HG02798 (cell line): Measurements from ENCODE around the gene CKAP4.

Source experiments
- ATAC-seq: cut with Tn5 transposase; IDR thresholded peaks from one replicate; pipeline ENCODE4 v1.9.1; 2021; ENCODE audit warnings: mild to moderate bottlenecking; ENCODE audit not compliant: unreplicated experiment, poor library complexity

CKAP4 gene

DNA sequence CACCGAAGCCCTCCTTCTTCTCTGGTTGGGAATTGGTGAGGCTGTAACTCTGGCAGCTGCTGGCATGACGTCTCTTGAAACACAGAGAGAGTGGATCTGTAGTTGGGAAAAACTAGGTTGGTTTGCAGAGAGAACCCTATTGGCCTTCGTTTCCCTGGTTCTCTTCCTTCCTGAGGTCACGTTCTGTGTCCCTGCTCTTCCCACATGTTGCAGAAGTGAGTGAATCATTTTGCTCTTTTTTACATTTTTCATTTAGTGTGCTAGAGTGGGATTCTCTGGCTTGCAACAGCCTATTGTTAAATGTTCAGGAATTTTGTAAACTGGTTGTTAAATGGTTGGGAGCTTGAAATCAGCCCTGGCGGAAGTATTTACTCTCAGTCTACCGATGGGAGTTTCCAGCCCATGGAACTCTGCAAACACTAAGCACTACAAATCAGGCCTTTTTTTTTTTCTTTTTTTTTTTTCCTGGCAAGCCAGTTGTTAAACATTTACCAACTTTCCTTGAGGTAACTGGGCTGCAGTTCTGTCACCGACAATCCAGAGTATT is 26.8 kb upstream of the CKAP4 start:
- ATAC-seq, result no peak

- no peak for ATAC-seq
Measured at GRCh38 chr12:106274012-106274411, 26.2 kb upstream of the CKAP4 start.

DNA sequence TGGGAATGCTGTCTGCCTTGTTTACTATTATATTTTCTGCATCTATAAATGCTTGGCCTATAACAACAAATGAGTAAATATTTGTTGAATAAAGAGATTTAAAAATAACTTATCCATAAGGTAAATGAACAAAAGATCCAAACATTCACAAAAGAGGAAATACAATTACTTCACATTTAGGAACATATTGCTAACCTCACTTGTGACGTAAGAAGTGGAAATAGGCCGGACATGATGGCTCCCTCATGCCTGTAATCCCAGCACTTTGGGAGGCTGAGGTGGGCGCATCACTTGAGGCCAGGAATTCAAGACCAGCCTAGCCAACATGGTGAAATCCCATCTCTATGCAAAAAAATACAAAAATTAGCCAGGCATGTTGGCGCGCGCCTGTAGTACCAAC is 25.7 kb upstream of the CKAP4 start:
- ATAC-seq, result no peak

DNA sequence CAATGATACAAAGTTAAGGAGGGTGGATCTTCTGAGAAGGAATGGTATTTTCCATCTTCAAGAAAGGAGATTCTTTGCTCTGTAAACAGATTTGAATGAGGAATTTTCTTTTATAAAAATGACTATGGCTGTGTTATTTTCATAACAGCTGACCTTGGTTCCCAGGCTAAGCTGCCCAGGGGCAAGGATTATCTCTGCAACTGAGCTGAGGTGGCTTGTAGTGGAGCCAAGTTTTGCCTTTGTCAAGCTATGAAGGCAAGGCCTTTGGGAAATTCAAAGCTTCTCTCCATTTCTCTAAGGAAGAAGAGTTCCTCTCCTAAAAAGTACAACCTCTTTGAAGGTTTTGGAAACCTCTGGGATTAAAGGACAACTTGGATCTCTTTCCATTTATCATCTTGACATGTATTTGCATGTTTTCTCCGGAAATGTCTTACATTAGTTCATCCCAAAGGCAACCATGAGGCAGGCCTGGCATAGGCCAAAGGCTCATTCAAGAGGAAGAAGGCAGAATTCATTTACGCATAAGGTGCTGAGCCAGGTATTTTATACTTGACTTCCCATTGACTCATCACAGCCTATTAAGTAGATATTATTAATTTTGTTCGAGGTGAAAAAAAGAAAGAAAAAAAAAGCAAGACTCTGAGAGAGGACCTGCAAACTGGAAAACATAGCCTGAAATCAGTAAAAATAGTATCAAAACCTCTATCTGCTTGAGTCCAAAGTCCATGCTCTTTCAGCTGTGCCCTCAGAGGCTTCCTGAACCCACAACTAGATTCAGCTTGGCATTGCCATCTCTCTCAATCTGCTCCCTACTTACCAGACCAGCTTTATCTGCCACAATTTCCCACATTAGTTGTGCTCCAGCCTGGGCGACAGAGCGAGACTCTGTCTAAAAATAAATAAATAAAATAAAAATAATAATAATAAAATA is 24.0 kb upstream of the CKAP4 start:
- no peak for ATAC-seq

DNA sequence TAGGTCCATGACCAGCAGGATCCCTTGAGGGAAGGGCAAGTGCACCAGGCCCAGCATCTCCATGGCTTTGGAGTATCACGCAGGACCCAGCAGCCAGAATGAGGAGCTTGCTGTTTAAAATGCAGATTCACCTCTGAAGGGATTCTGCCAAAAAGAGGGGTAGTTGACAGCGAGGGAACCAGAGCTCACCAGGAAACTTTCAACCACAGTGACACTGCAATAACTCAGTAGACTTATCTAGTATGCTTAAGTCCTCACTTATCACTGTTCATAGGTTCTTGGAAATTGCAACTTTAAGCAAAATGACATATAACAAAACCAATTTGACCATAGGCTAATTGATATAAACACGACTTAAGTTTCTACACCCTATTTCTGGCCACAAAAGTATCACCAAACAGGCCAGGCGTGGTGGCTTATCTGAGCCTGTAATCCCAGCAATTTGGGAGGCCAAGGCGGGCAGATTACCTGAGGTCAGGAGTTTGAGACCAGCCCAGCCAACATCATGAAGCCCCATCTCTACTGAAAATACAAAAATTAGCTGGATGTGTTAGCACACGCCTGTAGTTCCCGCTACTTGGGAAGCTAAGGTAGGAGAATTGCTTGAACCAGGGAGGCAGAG is 21.4 kb upstream of the CKAP4 start:
- no peak for ATAC-seq

- no peak for ATAC-seq
Measured at GRCh38 chr12:106267535-106267934, 19.7 kb upstream of the CKAP4 start.

- no peak for ATAC-seq
Measured at GRCh38 chr12:106265116-106265515, 17.3 kb upstream of the CKAP4 start.

- ATAC-seq, result no peak
Measured at GRCh38 chr12:106258935-106259334, 11.1 kb upstream of the CKAP4 start.

DNA sequence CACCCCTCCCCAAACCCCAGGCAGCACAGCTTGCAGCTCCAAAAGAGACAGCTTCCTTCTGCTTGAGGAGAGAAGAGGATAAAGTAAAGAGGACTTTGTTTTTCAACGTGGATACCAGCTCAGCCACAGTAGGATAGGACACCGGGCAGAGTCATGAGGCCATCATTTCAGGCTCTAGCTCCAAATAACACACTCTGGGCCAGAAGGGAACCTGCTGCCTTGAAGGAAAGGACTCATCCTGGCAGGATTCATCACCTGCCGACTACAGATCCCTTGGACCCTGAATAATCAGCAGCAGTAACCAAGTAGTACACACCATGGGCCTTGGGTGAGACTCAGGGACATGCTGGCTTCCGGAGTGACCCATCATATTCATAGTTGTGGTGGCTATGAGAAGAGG is 10.4 kb upstream of the CKAP4 start:
- no peak for ATAC-seq

GRCh38 chr12:106256524-106256923 is 8.7 kb upstream of the CKAP4 start:
- no peak for ATAC-seq

DNA sequence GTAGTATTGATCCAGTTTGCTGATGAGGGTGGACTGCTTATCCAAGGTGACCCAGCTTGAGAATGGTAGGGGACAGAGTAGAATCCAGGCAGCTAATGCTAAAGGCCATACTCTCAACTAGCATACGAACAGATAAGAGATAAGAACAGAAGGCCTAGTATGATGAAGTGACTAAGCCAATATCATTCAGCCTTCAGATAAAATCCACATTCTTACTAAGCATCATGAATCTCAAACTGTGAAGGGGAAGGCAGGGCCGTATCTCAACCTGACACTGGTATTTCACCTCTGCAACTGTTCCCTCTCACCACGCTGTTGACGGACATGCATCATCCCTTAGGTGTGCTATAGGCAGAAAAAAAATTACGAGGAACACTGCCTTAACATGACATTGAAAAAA is 8.1 kb upstream of the CKAP4 start:
- no peak for ATAC-seq

GRCh38 chr12:106255493-106255892 is 7.7 kb upstream of the CKAP4 start:
- no peak for ATAC-seq

GRCh38 chr12:106254724-106255123 is 6.9 kb upstream of the CKAP4 start:
- ATAC-seq, result no peak

GRCh38 chr12:106251631-106252455 is 4.0 kb upstream of the CKAP4 start:
- ATAC-seq, result no peak

DNA sequence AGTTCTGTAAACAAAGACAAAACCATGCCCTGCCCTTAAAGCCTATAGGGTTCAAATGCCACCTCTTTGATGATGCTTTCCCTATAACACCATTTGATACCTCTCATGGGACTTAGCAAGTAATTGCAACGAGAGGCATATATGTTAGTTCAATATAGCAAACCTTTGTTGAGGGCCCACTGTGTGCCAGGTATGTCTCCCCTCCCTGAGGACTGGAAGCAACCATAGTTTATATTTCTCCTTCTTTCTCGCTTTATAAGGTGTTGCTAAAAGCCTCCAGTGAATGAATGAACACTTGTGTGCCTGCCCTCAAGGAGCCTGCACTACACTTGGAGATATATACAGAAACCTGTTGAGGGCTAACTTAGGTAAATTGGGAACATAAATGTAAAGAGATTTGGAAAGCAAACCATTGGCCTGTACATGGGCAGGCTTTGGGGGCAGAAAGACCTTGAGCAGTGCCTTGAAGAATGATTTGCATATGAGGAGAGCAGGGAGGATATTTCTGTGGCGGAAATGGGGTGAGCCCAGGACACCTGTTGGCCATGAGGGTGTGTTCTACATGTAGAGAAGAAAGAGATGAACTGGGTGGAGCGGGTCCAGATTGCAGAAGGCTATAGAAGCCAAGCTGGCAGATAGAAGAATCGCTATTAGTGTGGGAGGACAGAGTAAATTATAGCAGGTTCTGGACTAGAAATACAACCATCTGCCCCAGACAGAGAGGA is 1.8 kb upstream of the CKAP4 start:
- ATAC-seq, result peak; percentile 71

DNA sequence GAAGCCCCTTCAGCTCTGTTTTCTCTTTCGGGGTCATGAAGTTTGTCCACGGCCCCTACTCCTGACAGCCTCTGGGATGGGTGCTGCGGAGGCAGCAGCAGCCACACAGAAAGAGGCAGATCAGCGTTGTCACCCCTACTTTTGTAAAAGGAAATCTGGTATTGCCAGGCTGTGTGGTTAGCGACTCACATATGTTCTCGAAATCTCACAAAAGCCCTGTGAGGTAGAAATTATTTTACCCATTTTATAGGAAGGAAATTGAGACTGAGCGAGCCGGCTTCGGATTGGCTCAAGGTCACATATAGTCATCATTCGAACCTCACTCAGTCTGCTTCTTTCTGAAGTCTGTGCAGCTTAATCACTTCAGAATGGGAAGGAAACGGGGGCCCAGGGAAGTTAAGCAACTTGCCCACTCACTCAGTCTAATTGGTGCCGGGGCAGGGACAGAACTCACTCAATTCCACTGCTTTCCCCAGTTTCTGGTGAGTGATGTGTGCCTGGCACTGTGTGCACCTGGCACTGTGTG is 1.1 kb upstream of the CKAP4 start:
- ATAC-seq, result no peak

GRCh38 chr12:106248312-106248845 is 559 bp upstream of the CKAP4 start:
- ATAC-seq, result peak; percentile 22

- ATAC-seq, result peak; percentile 40
Measured at GRCh38 chr12:106246891-106247673, 738 bp downstream of the CKAP4 start.

DNA sequence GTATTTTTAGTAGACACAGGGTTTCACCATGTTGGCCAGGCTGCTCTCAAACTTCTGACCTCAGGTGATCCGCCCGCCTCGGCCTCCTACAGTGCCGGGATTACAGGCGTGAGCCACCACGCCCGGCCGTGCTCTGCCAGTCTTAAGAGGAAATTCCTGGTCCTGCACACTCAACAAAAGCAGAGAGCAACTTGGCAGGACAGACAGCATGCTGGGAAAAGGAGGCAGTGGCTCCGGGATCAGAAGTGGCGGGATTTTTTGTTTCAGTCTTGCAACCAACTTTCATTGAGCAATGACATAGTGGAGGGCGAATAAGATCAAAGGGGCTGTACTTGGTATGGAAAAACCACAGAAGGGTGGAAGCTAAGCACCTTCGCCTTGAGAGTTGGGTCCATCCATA is 2.1 kb downstream of the CKAP4 start:
- ATAC-seq, result no peak
